ENCODE results near the gene ZNF845. TPM values are rescaled to one million over a fixed set of nuclear protein-coding genes. Genes with fewer than 3 reads are reported as not detected.

The ZNF845 gene
- total and polyA plus RNA-seq, 4 donors, result 0.68 to 5.8 (median 1.5) TPM

DNA sequence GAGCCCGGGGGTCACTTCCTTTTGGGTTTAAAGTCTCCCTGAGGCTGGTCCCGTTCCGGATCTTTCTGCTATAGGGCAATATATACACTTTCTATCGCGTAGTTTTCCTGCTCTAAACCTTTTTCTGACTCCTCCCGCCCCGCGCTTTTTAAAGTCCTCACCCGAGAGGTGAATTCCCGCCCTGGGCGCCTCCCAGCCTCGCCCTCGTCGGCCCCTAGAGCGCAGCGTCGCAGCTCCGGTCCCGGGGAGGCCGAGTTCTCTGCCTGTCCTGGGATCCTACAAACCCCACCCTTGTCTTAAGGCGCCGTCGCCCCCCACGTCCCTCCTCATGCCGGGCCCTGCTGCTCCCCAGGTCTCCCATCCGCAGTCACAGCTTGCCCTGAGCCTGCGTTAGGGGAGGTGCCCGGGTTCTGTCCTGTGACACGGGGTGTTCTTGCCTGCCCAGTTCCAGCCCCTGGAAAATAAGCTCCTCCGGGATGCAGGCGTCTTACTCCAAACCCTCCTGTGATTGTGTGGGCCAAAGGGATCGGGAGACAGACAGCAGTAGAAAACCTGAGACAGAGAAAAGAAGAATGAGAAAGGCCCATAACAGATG lies 32.4 kb downstream of the ZNF845 start:
- peak overlapping the region; percentile 68 to 86 (median 69) for H3K4me3 ChIP-seq (ENCODE audit: low read depth in 1 of 3, low read length in 3 of 3)
- DNase-seq (ENCODE audit: low spot score), result no peak
- H3K9ac ChIP-seq (ENCODE audit: low read depth in 1 of 2, low read length in 2 of 2), result peak overlapping the region in 1 of 2 donors; percentile 32
- WGBS, result 2% methylated on average over 32 of the region's 32 CpGs
- TF ChIP-seq, protein P1, sequence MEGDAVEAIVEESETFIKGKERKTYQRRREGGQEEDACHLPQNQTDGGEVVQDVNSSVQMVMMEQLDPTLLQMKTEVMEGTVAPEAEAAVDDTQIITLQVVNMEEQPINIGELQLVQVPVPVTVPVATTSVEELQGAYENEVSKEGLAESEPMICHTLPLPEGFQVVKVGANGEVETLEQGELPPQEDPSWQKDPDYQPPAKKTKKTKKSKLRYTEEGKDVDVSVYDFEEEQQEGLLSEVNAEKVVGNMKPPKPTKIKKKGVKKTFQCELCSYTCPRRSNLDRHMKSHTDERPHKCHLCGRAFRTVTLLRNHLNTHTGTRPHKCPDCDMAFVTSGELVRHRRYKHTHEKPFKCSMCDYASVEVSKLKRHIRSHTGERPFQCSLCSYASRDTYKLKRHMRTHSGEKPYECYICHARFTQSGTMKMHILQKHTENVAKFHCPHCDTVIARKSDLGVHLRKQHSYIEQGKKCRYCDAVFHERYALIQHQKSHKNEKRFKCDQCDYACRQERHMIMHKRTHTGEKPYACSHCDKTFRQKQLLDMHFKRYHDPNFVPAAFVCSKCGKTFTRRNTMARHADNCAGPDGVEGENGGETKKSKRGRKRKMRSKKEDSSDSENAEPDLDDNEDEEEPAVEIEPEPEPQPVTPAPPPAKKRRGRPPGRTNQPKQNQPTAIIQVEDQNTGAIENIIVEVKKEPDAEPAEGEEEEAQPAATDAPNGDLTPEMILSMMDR (IDR thresholded peaks at IDR 0.05; ENCODE audit: low read depth, low read length, missing input control), result no peak
- TF ChIP-seq, protein P2, sequence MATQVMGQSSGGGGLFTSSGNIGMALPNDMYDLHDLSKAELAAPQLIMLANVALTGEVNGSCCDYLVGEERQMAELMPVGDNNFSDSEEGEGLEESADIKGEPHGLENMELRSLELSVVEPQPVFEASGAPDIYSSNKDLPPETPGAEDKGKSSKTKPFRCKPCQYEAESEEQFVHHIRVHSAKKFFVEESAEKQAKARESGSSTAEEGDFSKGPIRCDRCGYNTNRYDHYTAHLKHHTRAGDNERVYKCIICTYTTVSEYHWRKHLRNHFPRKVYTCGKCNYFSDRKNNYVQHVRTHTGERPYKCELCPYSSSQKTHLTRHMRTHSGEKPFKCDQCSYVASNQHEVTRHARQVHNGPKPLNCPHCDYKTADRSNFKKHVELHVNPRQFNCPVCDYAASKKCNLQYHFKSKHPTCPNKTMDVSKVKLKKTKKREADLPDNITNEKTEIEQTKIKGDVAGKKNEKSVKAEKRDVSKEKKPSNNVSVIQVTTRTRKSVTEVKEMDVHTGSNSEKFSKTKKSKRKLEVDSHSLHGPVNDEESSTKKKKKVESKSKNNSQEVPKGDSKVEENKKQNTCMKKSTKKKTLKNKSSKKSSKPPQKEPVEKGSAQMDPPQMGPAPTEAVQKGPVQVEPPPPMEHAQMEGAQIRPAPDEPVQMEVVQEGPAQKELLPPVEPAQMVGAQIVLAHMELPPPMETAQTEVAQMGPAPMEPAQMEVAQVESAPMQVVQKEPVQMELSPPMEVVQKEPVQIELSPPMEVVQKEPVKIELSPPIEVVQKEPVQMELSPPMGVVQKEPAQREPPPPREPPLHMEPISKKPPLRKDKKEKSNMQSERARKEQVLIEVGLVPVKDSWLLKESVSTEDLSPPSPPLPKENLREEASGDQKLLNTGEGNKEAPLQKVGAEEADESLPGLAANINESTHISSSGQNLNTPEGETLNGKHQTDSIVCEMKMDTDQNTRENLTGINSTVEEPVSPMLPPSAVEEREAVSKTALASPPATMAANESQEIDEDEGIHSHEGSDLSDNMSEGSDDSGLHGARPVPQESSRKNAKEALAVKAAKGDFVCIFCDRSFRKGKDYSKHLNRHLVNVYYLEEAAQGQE (IDR thresholded peaks at IDR 0.05), result no peak
- peak in 1 of 2 donors; percentile 2 for TF ChIP-seq GABPA (IDR thresholded peaks at IDR 0.05 in 1 of 2, conservative IDR thresholded peaks at IDR 0.05 in 1 of 2)
- no peaks in the 10 kb centered on the region for H3K36me3 ChIP-seq (ENCODE audit: control insufficient read depth in 4 of 4, insufficient read depth in 3 of 4, low read depth in 1 of 4, low read length in 3 of 4)
- peak overlapping the region in 1 of 2 donors; percentile 41 for H3K27ac ChIP-seq (ENCODE audit: low read depth in 1 of 2, low read length in 2 of 2)
- peaks cover 0 to 7% (median 2%) of the 10 kb centered on the region in 4 donors for H3K4me1 ChIP-seq (ENCODE audit: control insufficient read depth in 4 of 4, insufficient read depth in 4 of 4, low read length in 3 of 4)
- no peaks in the 10 kb centered on the region for H3K27me3 ChIP-seq (ENCODE audit: control insufficient read depth in 4 of 4, insufficient read depth in 4 of 4, low read length in 3 of 4)
- peaks cover 0 to 5% (median under 1%) of the 10 kb centered on the region in 4 donors for H3K9me3 ChIP-seq (ENCODE audit: control insufficient read depth in 4 of 4, low read length in 3 of 4)

DNA sequence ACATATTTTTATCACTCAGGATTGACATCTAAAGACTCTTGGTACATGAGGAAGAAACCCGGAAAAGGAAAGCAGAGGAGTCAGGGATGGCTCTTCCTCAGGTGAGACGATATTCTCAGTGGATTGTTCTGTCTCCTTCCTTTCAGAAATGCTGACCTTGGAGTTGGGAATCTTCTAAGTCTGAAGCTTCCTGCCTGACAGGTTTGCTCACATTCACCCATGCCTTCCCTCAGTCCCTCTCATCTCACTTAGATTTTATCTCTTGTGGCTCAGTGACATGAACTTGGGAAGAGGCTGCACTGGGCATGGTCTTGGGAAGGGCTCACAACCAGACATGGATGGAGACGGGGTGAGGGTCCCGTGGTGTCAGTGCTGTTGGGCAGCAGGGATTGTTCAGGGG lies 38.6 kb downstream of the ZNF845 start:
- Histone ChIP-seq H3K4me3 (ENCODE audit: low read depth in 1 of 3, low read length in 3 of 3) (no peak overlapping the region), H3K9me3 (ENCODE audit: control insufficient read depth in 4 of 4, low read length in 3 of 4) (peaks cover 0 to 12% (median 8%) of the 10 kb centered on the region in 4 donors), H3K27ac (ENCODE audit: low read depth in 1 of 2, low read length in 2 of 2) (no peak overlapping the region), H3K4me1 (ENCODE audit: control insufficient read depth in 4 of 4, insufficient read depth in 4 of 4, low read length in 3 of 4) (no peaks in the 10 kb centered on the region), H3K9ac (ENCODE audit: low read depth in 1 of 2, low read length in 2 of 2) (no peak overlapping the region), H3K27me3 (ENCODE audit: control insufficient read depth in 4 of 4, insufficient read depth in 4 of 4, low read length in 3 of 4) (no peaks in the 10 kb centered on the region), H3K36me3 (ENCODE audit: control insufficient read depth in 4 of 4, insufficient read depth in 3 of 4, low read depth in 1 of 4, low read length in 3 of 4) (peaks cover 3 to 13% (median 7%) of the 10 kb centered on the region in 4 donors)
- DNase-seq (ENCODE audit: low spot score), result no peak
- 95% methylated on average over 4 of the region's 4 CpGs for WGBS
- no peak for TF ChIP-seq EGR1 (IDR thresholded peaks at IDR 0.05; ENCODE audit: low read depth in 2 of 2)
- TF ChIP-seq, protein P3, sequence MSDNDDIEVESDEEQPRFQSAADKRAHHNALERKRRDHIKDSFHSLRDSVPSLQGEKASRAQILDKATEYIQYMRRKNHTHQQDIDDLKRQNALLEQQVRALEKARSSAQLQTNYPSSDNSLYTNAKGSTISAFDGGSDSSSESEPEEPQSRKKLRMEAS (IDR thresholded peaks at IDR 0.05), result no peak
- TF ChIP-seq YY1 (IDR thresholded peaks at IDR 0.05), result no peak
- TF ChIP-seq JUND (IDR thresholded peaks at IDR 0.05), result no peak
- TF ChIP-seq, protein P2 (IDR thresholded peaks at IDR 0.05), result no peak
- no peak for TF ChIP-seq NR2F2 (IDR thresholded peaks at IDR 0.05)
- no peak for TF ChIP-seq GABPA (IDR thresholded peaks at IDR 0.05 in 1 of 2, conservative IDR thresholded peaks at IDR 0.05 in 1 of 2)
- no peak for TF ChIP-seq RXRA (IDR thresholded peaks at IDR 0.05)

Data from liver (tissue), 9 donors.